T47D (cell line): ENCODE results near the gene GPR176.
A peak's percentile ranks its signal among the peaks of the same experiment; 100 is the strongest.

Experiments
- DNase-seq, 2 experiments: peaks; one replicate each; pipeline versions ENCODE4 v3.0.0 to v3.0.0-alpha.2; 2011 to 2012; ENCODE audit warnings: low read depth in 1 of 2, low spot score in 1 of 2
- JUND ChIP-seq: IDR thresholded peaks from 2 replicates; pipeline ENCODE4 v1.6.1; 2012; ENCODE audit warnings: low read depth
- in situ Hi-C: cut with HindIII; loops from 2 replicates; pipeline ENCODE4 v1.10.0; 2016; ENCODE audit warnings: low sequenced_read_pairs, low pct_unique_long_range_greater_than_20kb

The GPR176 gene

GRCh38 chr15:39926526-39926925, 6.5 kb upstream of the GPR176 start:
- DNase-seq = no peak
- TF ChIP-seq JUND = no peak
- in situ Hi-C loops = no loop called here

GRCh38 chr15:39925112-39925842, 5.2 kb upstream of the GPR176 start:
- no peak for TF ChIP-seq JUND
- in situ Hi-C loops = no loop called here
- DNase-seq = no peak

- in situ Hi-C loops = no loop called here
- no peak for TF ChIP-seq JUND
- DNase-seq = no peak
Observed at GRCh38 chr15:39924437-39924836, 4.4 kb upstream of the GPR176 start.

GRCh38 chr15:39922462-39923092, 2.5 kb upstream of the GPR176 start:
- in situ Hi-C loops = no loop called here
- no peak for TF ChIP-seq JUND
- no peak for DNase-seq

- no peak for DNase-seq
- TF ChIP-seq JUND = no peak
- in situ Hi-C loops = no loop called here
Observed at GRCh38 chr15:39921274-39921638, 1.2 kb upstream of the GPR176 start.

GRCh38 chr15:39920510-39921273, 626 bp upstream of the GPR176 start:
- in situ Hi-C loops = no loop called here
- TF ChIP-seq JUND = no peak
- peak; percentile 80 to 86 for DNase-seq

- no peak for TF ChIP-seq JUND
- DNase-seq = no peak
- in situ Hi-C loops = no loop called here
Observed at GRCh38 chr15:39919411-39919747, 687 bp downstream of the GPR176 start.

GRCh38 chr15:39918688-39919385, 1.2 kb downstream of the GPR176 start:
- no peak for TF ChIP-seq JUND
- in situ Hi-C loops = no loop called here
- no peak for DNase-seq

GRCh38 chr15:39914977-39915376, 5.1 kb downstream of the GPR176 start:
- no peak for DNase-seq
- in situ Hi-C loops = no loop called here
- no peak for TF ChIP-seq JUND

- in situ Hi-C loops = no loop called here
- DNase-seq = no peak
- TF ChIP-seq JUND = no peak
Observed at GRCh38 chr15:39909007-39909406, 11.1 kb downstream of the GPR176 start.

- no peak for TF ChIP-seq JUND
- DNase-seq = no peak
- in situ Hi-C loops = no loop called here
Observed at GRCh38 chr15:39908186-39908585, 11.9 kb downstream of the GPR176 start.

- no peak for DNase-seq
- in situ Hi-C loops = no loop called here
Observed at GRCh38 chr15:39907216-39907615, 12.8 kb downstream of the GPR176 start.

GRCh38 chr15:39904115-39904514, 16.0 kb downstream of the GPR176 start:
- in situ Hi-C loops = no loop called here
- no peak for DNase-seq
- no peak for TF ChIP-seq JUND

More at GRCh38 chr15:39907216-39907615, 12.8 kb downstream of the GPR176 start:
- no peak for TF ChIP-seq JUND
